ENCODE measurements around the gene OCIAD2.

Gene OCIAD2

DNA sequence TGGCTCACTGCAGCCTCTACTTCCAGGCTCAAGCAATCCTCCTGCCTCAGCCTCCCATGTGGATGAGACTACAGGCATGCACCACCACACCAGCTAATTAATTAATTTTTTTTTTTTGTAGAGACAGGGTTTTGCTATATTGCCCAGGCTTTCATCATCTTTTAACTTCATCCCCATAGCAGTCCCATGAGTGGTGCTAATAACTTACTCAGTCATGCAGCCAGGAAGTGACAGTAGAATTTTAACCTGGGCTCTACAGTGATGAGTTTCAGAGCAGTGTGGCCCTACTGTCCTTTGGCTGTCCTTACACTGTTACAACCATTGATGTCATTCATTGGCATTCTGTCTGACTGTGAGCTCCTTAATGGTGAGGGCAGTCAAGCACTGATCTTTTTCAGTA lies 3.9 kb upstream of the OCIAD2 start:
- DNase-seq (ENCODE audit: low spot score) = no peak
- TF ChIP-seq, protein P1, sequence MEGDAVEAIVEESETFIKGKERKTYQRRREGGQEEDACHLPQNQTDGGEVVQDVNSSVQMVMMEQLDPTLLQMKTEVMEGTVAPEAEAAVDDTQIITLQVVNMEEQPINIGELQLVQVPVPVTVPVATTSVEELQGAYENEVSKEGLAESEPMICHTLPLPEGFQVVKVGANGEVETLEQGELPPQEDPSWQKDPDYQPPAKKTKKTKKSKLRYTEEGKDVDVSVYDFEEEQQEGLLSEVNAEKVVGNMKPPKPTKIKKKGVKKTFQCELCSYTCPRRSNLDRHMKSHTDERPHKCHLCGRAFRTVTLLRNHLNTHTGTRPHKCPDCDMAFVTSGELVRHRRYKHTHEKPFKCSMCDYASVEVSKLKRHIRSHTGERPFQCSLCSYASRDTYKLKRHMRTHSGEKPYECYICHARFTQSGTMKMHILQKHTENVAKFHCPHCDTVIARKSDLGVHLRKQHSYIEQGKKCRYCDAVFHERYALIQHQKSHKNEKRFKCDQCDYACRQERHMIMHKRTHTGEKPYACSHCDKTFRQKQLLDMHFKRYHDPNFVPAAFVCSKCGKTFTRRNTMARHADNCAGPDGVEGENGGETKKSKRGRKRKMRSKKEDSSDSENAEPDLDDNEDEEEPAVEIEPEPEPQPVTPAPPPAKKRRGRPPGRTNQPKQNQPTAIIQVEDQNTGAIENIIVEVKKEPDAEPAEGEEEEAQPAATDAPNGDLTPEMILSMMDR (IDR thresholded peaks at IDR 0.05; ENCODE audit: extremely low read depth, insufficient read depth, missing control alignments) = no peak
- in situ Hi-C loops (cut with MboI; ENCODE audit: low pct_unique_long_range_greater_than_20kb, low sequenced_read_pairs, unreplicated experiment) = no loop called here

DNA sequence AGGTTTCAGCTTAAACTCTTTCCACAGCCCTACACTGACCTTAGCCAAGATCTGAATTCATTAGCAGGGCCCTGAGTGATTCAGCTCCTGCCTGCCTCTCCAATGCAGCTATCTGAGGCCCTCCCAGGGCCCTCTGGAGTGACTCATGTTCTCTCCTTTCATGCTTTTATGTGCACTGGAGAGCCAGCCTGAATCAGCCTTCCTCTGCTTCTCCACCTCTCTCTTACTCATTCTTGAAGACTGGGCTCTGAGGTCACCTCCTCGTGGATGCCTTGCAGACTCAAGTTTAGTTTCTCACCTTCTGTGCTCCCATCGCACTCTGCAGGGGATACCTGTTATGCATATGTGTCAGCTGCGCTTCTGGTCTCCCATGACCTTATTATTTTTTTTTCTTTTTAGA lies 3.1 kb upstream of the OCIAD2 start:
- TF ChIP-seq, protein P1 (IDR thresholded peaks at IDR 0.05; ENCODE audit: extremely low read depth, insufficient read depth, missing control alignments) = no peak
- in situ Hi-C loops (cut with MboI; ENCODE audit: low pct_unique_long_range_greater_than_20kb, low sequenced_read_pairs, unreplicated experiment) = no loop called here
- no peak for DNase-seq (ENCODE audit: low spot score)

DNA sequence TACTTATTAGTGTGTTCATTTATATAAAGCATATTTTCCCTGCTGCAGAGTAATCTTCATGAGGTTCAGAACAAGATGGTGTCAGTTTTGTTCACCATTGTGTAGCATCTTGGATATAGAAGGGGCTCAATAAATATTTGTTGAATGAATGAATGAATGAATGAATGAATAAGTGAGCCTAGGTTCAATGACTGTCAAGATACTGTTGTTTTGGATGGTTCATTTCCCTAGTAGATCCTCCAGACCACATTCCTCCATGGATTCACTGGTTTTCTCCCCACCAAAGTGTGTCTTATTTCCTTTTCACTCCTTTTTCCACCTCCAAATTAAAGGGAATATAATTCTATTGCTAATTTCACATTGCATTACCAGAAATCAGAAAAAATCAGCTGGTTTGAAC lies 2.1 kb upstream of the OCIAD2 start:
- in situ Hi-C loops (cut with MboI; ENCODE audit: low pct_unique_long_range_greater_than_20kb, low sequenced_read_pairs, unreplicated experiment) = no loop called here

DNA sequence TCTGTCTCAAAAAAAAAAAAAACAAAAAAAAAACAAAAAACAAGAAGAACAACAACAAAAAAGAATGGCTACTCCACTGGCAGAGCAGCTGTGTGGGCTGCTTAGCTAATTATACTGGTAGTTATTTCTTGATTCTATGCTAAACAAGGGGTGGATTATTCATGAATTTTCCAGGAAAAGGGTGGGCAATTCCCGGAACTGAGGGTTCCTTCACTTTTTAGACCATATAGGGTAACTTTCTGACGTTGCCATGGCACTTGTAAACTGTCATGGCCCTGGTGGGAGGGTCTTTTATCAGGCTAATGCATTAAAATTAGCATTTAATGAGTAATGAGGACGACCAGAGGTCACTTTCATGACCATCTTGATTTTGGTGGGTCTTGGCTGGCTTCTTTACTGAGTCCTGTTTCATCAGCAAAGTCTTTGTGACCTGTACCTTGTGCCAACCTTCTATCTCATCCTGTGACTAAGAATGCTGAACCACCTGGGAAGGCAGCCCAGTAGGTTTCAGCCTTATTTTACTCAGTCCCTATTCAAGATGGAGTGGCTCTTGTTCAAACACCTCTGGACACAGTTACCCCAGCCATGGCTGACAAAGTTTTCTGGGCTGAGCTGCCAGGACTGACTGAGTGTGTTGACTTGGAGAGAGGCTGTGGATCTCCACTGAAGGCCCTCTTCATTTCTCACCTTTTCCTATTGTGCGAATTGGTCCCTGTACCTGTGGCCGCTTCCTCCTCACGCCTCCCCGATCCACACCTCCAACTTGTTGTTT lies 1.3 kb upstream of the OCIAD2 start:
- in situ Hi-C loops (cut with MboI; ENCODE audit: low pct_unique_long_range_greater_than_20kb, low sequenced_read_pairs, unreplicated experiment) = no loop called here
- TF ChIP-seq, protein P1 (IDR thresholded peaks at IDR 0.05; ENCODE audit: extremely low read depth, insufficient read depth, missing control alignments) = no peak

More for the DNA sequence above, 2.1 kb upstream of the OCIAD2 start:
- no peak for DNase-seq (ENCODE audit: low spot score)
- TF ChIP-seq, protein P1 (IDR thresholded peaks at IDR 0.05; ENCODE audit: extremely low read depth, insufficient read depth, missing control alignments) = no peak

DNA sequence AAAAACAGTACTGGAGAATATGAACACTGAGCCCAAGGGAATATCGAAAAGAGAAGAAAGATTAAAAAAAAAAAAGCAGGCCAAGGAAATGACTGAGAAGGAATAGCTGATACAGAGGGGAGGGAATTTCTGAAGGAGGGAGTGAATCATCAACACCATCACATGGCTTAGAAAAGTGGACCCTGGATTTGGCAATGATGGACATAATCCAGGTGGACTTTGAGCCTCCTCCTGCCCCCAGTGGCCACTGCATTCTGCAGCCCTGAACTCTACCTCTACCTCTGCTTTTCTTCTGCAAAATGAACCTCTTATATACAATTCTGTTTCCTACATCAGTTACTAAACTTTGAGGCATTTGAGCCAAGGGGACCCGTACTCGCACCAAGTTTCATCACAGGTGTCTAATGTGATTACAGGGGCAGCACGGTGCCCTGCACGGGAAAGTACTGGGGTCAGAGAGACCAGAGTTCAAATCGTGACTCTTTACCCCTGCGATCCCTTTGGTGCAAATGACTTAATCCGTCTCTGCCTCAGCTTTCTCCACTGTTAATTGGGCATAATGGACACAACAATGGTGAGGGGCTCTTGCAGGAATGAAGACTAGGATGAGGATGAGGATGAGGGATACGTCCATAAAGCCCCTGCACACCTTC lies 1.1 kb downstream of the OCIAD2 start:
- in situ Hi-C loops (cut with MboI; ENCODE audit: low pct_unique_long_range_greater_than_20kb, low sequenced_read_pairs, unreplicated experiment) = no loop called here
- TF ChIP-seq, protein P1 (IDR thresholded peaks at IDR 0.05; ENCODE audit: extremely low read depth, insufficient read depth, missing control alignments) = no peak
- no peak for DNase-seq (ENCODE audit: low spot score)

More for the DNA sequence above, 1.3 kb upstream of the OCIAD2 start:
- no peak for DNase-seq (ENCODE audit: low spot score)

DNA sequence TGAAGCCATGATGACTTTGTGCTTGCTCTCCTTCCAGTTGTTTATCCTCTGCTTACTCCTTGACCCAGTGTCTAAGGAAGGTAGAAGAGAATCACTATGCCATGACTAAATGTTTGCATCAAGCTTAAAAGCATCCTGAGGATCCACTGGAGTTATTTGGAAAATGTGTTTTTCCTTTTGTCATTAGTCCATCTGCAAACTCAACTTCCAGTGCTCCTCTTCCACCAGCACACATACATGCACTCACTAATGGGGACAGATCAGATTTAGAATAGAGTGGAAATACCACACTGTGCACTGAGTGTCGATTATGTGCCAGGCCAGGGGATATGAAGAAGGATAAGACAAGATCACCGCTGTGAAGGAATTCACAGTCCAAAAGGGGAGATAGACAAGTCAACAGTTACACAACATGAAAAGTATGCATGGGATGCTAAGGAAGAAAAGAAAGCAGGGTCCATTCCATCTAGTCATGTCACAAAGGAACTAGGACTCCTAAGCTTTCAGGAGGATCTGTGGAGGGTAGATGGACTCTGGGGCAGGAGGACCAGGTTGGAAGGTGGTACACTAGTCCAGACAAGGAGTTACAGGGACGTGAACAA lies 1.9 kb downstream of the OCIAD2 start:
- TF ChIP-seq, protein P1 (IDR thresholded peaks at IDR 0.05; ENCODE audit: extremely low read depth, insufficient read depth, missing control alignments) = no peak
- DNase-seq (ENCODE audit: low spot score) = no peak
- in situ Hi-C loops (cut with MboI; ENCODE audit: low pct_unique_long_range_greater_than_20kb, low sequenced_read_pairs, unreplicated experiment) = no loop called here

All from GM13977 (cell line).